OCI-LY1 (cell line): ENCODE measurements around the gene EFEMP1.

Experiments
- H2AFZ ChIP-seq: fragments of 200-600 bp; sonication (generic), shearing (Covaris generic); 2 replicates; pipeline ENCODE4 v1.6.0; 2014; ENCODE audit warnings: antibody characterized with exemption, mild to moderate bottlenecking, low read length
- H3F3A ChIP-seq: fragments of 200-600 bp; sonication (generic), shearing (Covaris generic); 2 replicates; pipeline ENCODE4 v1.6.0; 2014; ENCODE audit warnings: mild to moderate bottlenecking, antibody characterized with exemption, low read length, moderate library complexity; ENCODE audit not compliant: insufficient read depth
- H3K27ac ChIP-seq: fragments of 200-600 bp; sonication (generic); 2 replicates; pipeline ENCODE4 v1.5.1; 2014; ENCODE audit warnings: low read length, mixed run types, mild to moderate bottlenecking, low read depth; ENCODE audit not compliant: poor library complexity, severe bottlenecking
- H3K27me3 ChIP-seq: fragments of 200-600 bp; sonication (generic); 2 replicates; pipeline ENCODE4 v1.6.0; 2014; ENCODE audit warnings: antibody characterized with exemption, mild to moderate bottlenecking, low read length, moderate library complexity; ENCODE audit not compliant: insufficient read depth
- H3K36me3 ChIP-seq: fragments of 200-600 bp; sonication (generic); 2 replicates; pipeline ENCODE4 v1.6.1; 2014; ENCODE audit warnings: mild to moderate bottlenecking, antibody characterized with exemption, low read length, moderate library complexity, mixed read lengths; ENCODE audit not compliant: insufficient read depth
- H3K4me1 ChIP-seq: fragments of 200-600 bp; sonication (generic); 2 replicates; pipeline ENCODE4 v1.5.1; 2014; ENCODE audit warnings: mild to moderate bottlenecking, low read length, moderate library complexity; ENCODE audit not compliant: insufficient read depth, severe bottlenecking
- H3K4me2 ChIP-seq: fragments of 200-600 bp; sonication (generic), shearing (Covaris generic); 2 replicates; pipeline ENCODE4 v1.6.1; 2014; ENCODE audit warnings: low read length
- H3K4me3 ChIP-seq: fragments of 200-600 bp; sonication (generic); 2 replicates; pipeline ENCODE4 v1.5.1; 2014; ENCODE audit warnings: low read length, low read depth, mild to moderate bottlenecking, mixed read lengths; ENCODE audit not compliant: poor library complexity, severe bottlenecking
- H3K79me2 ChIP-seq: fragments of 200-600 bp; shearing (Covaris generic); 2 replicates; pipeline ENCODE4 v1.6.1; 2016; ENCODE audit warnings: mixed run types, low read length, mixed read lengths; ENCODE audit not compliant: insufficient read depth
- H3K9ac ChIP-seq: fragments of 200-600 bp; sonication (generic), shearing (Covaris generic); 2 replicates; pipeline ENCODE4 v1.6.1; 2014; ENCODE audit warnings: mild to moderate bottlenecking, low read length, mixed read lengths
- H3K9me2 ChIP-seq: fragments of 200-600 bp; sonication (generic), shearing (Covaris generic); 2 replicates; pipeline ENCODE4 v1.6.1; 2014; ENCODE audit warnings: low read depth, mild to moderate bottlenecking, low read length, mixed read lengths
- H3K9me3 ChIP-seq: fragments of 200-600 bp; shearing (Covaris generic); 2 replicates; pipeline ENCODE4 v1.6.1; 2014; ENCODE audit warnings: low read length, mixed read lengths
- H4K20me1 ChIP-seq: fragments of 200-600 bp; sonication (generic), shearing (Covaris generic); 2 replicates; pipeline ENCODE4 v1.6.0; 2016; ENCODE audit warnings: mild to moderate bottlenecking, low read length; ENCODE audit not compliant: insufficient read depth
- CTCF ChIP-seq: fragments of 200-600 bp; sonication (generic), shearing (Covaris generic); IDR thresholded peaks from 2 replicates; pipeline ENCODE4 v1.5.1; 2017; ENCODE audit warnings: mild to moderate bottlenecking, antibody characterized with exemption, low read length, moderate library complexity, mixed read lengths
- EZH2 ChIP-seq: fragments of 200-600 bp; sonication (generic), shearing (Covaris generic); IDR thresholded peaks from 2 replicates; pipeline ENCODE4 v1.8.0; 2017; ENCODE audit warnings: borderline replicate concordance, mixed run types, mild to moderate bottlenecking, antibody characterized with exemption, low read length, moderate library complexity, mixed read lengths

EFEMP1 gene

DNA sequence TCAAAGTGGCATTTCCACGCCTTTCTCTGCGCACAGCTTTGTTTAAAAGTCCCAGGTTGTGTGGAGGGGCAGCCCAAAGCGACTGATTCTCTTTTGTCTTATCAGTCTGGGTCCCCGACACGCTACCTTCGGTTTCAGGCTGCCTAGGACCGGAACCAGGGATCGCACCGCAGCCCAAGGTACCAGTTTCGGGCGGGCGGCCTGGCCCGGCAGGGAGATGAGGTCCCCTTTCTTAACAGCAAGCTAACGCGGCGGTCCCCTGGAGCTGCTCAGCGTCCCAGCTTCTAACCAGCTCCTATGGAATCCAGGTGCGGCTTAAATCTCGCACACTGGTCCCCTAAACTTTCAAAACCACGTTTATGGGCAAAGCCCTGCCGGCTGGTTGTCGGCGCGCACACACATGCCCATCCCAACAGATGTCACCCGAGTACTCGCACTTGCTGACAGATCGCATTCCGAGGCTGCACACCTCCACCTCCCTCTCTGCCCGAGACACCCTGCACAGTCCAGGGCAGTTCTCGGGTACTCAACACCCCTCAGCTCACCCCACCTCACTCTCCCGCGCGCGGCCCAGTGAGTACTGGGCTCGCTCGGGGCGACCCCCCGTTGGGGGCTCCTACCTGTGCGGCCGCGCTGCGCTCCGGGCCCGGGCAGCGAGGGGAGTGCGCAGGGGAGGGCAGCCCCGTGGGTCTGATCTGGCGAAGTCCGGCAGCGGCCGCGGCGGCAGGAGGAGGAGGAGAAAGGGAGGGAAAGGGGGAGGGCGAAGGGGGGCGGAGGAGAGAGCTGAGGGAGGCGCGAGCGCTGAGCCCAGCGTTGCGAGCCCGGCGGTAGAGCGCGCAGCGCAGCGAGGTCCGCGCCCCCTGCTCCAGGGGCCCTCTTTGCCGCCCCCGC is at the start of gene EFEMP1:
Gene EFEMP1 (minus strand): TSS at position 692 of the 891 bp plus-strand sequence. CDS start 1,342 bp downstream, outside the sequence.
- Histone ChIP-seq H4K20me1 (no peaks in the 10 kb centered on the region), H3K4me3 (no peak within 1 kb of the TSS), H3K4me1 (no peaks in the 10 kb centered on the region), H3F3A (no peaks in the 10 kb centered on the region), H3K9me2 (no peaks in the 10 kb centered on the region), H3K4me2 (no peak within 1 kb of the TSS), H3K79me2 (no peaks in the 10 kb centered on the region), H3K36me3 (no peaks in the 10 kb centered on the region), H2AFZ (no peak within 1 kb of the TSS), H3K9me3 (no peaks in the 10 kb centered on the region), H3K27ac (no peak within 1 kb of the TSS), H3K27me3 (no peaks in the 10 kb centered on the region), H3K9ac (no peak within 1 kb of the TSS)
- TF ChIP-seq CTCF, result no peak
- no peak for TF ChIP-seq EZH2

DNA sequence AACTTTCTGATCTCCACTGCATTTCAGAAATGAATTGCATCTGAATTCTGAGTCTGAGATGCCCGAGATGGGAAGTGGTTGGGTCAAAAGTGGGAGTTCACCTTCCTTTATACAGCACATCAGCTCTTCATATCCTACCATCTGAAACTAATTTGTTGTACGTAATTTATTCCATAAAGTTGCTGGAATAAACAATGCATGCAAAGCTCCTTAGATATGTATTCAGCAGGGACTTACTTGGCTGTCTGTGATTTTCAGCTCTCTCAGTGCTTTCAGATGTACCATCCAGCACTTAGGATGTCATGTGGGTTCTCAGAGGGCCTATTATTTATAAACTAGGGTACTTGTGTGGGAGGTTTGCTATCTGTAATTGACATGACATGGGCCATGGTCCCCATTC is 46.9 kb upstream of the EFEMP1 start:
- no peaks in the 10 kb centered on the region for H3K4me1 ChIP-seq
- no peaks in the 10 kb centered on the region for H3K27me3 ChIP-seq
- TF ChIP-seq EZH2, result no peak
- TF ChIP-seq CTCF, result no peak
- no peaks in the 10 kb centered on the region for H4K20me1 ChIP-seq
- no peaks in the 10 kb centered on the region for H3K79me2 ChIP-seq
- no peak overlapping the region for H3K9ac ChIP-seq
- no peak overlapping the region for H3K4me3 ChIP-seq
- no peak overlapping the region for H3K4me2 ChIP-seq
- no peak overlapping the region for H2AFZ ChIP-seq
- no peaks in the 10 kb centered on the region for H3F3A ChIP-seq
- H3K9me3 ChIP-seq, result no peaks in the 10 kb centered on the region
- no peaks in the 10 kb centered on the region for H3K36me3 ChIP-seq
- H3K27ac ChIP-seq, result no peak overlapping the region
- no peaks in the 10 kb centered on the region for H3K9me2 ChIP-seq

DNA sequence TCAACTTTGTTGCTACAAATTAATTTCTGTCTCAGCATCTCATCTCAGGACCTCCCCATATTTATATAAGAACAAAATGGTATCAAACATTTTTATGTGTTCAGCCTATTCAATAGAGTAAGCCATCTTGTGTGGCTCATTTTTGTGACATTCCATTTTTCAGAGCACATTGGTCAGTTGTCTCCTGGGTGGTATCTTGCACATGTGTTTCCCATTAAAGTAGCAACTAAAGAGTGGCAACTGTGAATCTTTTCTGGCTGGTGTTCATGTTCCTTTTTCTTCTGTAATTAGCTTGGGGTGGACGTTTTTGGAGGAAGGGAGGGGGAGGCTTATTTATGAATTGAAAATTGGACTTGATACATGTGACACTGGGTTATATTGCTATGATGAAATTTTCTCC is 45.4 kb upstream of the EFEMP1 start:
- TF ChIP-seq EZH2 (no peak), CTCF (no peak)
- no peak overlapping the region for H3K27ac ChIP-seq
- no peaks in the 10 kb centered on the region for H3K36me3 ChIP-seq
- H3K9me2 ChIP-seq, result no peaks in the 10 kb centered on the region
- H3K4me2 ChIP-seq, result no peak overlapping the region
- H3K9ac ChIP-seq, result no peak overlapping the region
- H3K4me3 ChIP-seq, result no peak overlapping the region
- no peaks in the 10 kb centered on the region for H3K79me2 ChIP-seq
- no peaks in the 10 kb centered on the region for H3K27me3 ChIP-seq
- no peak overlapping the region for H2AFZ ChIP-seq
- H3K9me3 ChIP-seq, result no peaks in the 10 kb centered on the region
- no peaks in the 10 kb centered on the region for H3K4me1 ChIP-seq
- no peaks in the 10 kb centered on the region for H3F3A ChIP-seq
- no peaks in the 10 kb centered on the region for H4K20me1 ChIP-seq
